GM19351 (cell line): ENCODE data around the gene GRM3.
A peak's percentile ranks its signal among the peaks of the same experiment; 100 is the strongest.

Experiments used
- ATAC-seq: cut with Tn5 transposase; IDR thresholded peaks from one replicate; pipeline ENCODE4 v1.9.1; 2021; ENCODE audit warnings: mild to moderate bottlenecking, moderate library complexity; ENCODE audit not compliant: unreplicated experiment

The GRM3 gene

GRCh38 chr7:86884152-86884551 lies 240.4 kb downstream of the GRM3 start:
- ATAC-seq, result no peak

- ATAC-seq, result no peak
Observed at GRCh38 chr7:86889501-86889900, 245.8 kb downstream of the GRM3 start.

- ATAC-seq, result no peak
Observed at GRCh38 chr7:86898171-86898570, 254.5 kb downstream of the GRM3 start.

- no peak for ATAC-seq
Observed at GRCh38 chr7:86900886-86901285, 257.2 kb downstream of the GRM3 start.

GRCh38 chr7:86904949-86905834 lies 261.5 kb downstream of the GRM3 start:
- peak; percentile 81 for ATAC-seq

- ATAC-seq, result no peak
Observed at GRCh38 chr7:86908948-86909347, 265.2 kb downstream of the GRM3 start.

- ATAC-seq, result peak; percentile 59
Observed at GRCh38 chr7:86911659-86912058, 267.9 kb downstream of the GRM3 start.

GRCh38 chr7:86913709-86914108 lies 270.0 kb downstream of the GRM3 start:
- ATAC-seq, result no peak
